A549 (cell line): ENCODE data around the gene SLBP. TPM values are rescaled to one million over a fixed set of nuclear protein-coding genes. Genes with fewer than 3 reads are reported as not detected.
A peak's percentile ranks its signal among the peaks of the same experiment; 100 is the strongest.

Source experiments
- ATAC-seq, 2 experiments: fragments of 200-7000 bp in 1 of 2; fragments of >200 bp in 1 of 2; cut with Nextera tagmentation in 1 of 2; cut with Tn5 transposase in 1 of 2; 3 replicates each; pipeline versions ENCODE4 v1.8.0 to v1.9.1; 2018 to 2020; ENCODE audit warnings: mild to moderate bottlenecking in 1 of 2, moderate library complexity in 1 of 2
- CTCF ChIA-PET: fragments of 300-600 bp; sonication (Branson Sonifier 250); formaldehyde crosslinking; extraction: SDS; loops from one replicate; lab custom pipeline; 2021; ENCODE audit warnings: antibody characterized with exemption, inconsistent platforms; lab: Yijun Ruan, JAX
- POLR2A ChIA-PET: fragments of 350-600 bp; formaldehyde crosslinking; extraction: SDS; loops from one replicate; lab custom pipeline; 2021; ENCODE audit warnings: antibody characterized with exemption, inconsistent platforms; lab: Yijun Ruan, JAX
- DNase-seq, 2 experiments: peaks; one replicate each; pipeline versions ENCODE4 v3.0.0 to v3.0.0-alpha.2; 2011 to 2016; ENCODE audit warnings: low read depth in 1 of 2, low spot score in 1 of 2
- FAIRE-seq: peaks from 2 replicates; lab custom pipeline; 2011; peaks lifted over from hg19 to GRCh38; lab: Jason Lieb, UNC
- H3K27ac ChIP-seq, 2 experiments: fragments of >200 bp; sonication (Bioruptor Twin); formaldehyde crosslinking; 3 replicates each; pipeline ENCODE4 v1.5.1; 2016 to 2017
- H3K4me1 ChIP-seq: fragments of >200 bp; sonication (Bioruptor Twin); formaldehyde crosslinking; 3 replicates; pipeline ENCODE4 v1.6.1; 2016
- H3K4me2 ChIP-seq: fragments of >200 bp; sonication (Bioruptor Twin); formaldehyde crosslinking; 3 replicates; pipeline ENCODE4 v1.6.1; 2016
- H3K4me3 ChIP-seq: fragments of >200 bp; sonication (Bioruptor Twin); formaldehyde crosslinking; 3 replicates; pipeline ENCODE4 v1.5.1; 2016
- H3K9me3 ChIP-seq: fragments of >200 bp; sonication (Bioruptor Twin); formaldehyde crosslinking; 3 replicates; pipeline ENCODE4 v1.6.1; 2016
- CHD4 ChIP-seq: fragments of 200-600 bp; sonication (generic); IDR thresholded peaks from 2 replicates; pipeline ENCODE4 v1.6.1; 2016; ENCODE audit warnings: antibody characterized with exemption, mild to moderate bottlenecking, borderline replicate concordance
- ESRRA ChIP-seq: fragments of 150-350 bp; IDR thresholded peaks from 2 replicates; pipeline ENCODE4 v1.6.1; 2014; ENCODE audit warnings: mild to moderate bottlenecking, low read length, borderline replicate concordance
- FOSL2 ChIP-seq, 2 experiments: fragments of 450-650 bp in 1 of 2; fragments of >200 bp in 1 of 2; sonication (Bioruptor Twin) in 1 of 2; formaldehyde crosslinking; IDR thresholded peaks; 2 replicates each; pipeline versions ENCODE4 v1.5.0 to v1.6.1; 2016 to 2020; ENCODE audit warnings: mild to moderate bottlenecking in 1 of 2, moderate library complexity in 1 of 2
- HOXB5 ChIP-seq: fragments of 250-450 bp; sonication (Bioruptor Pico); IDR thresholded peaks from 2 replicates; pipeline ENCODE4 v1.5.0; 2020; ENCODE audit warnings: mild to moderate bottlenecking, moderate library complexity
- JUN ChIP-seq, 2 experiments: fragments of >200 bp; sonication (Bioruptor Twin); formaldehyde crosslinking; IDR thresholded peaks; 2 replicates in 1 of 2; 3 replicates in 1 of 2; pipeline ENCODE4 v1.6.1; 2016 to 2017
- MAX ChIP-seq: IDR thresholded peaks from 2 replicates; pipeline ENCODE4 v1.6.1; 2012
- REST ChIP-seq: fragments of 200-600 bp; sonication (generic); IDR thresholded peaks from 2 replicates; pipeline ENCODE4 v1.6.1; 2016; ENCODE audit warnings: antibody characterized with exemption, mild to moderate bottlenecking, moderate library complexity
- SMC3 ChIP-seq: fragments of >200 bp; sonication (Bioruptor Twin); formaldehyde crosslinking; IDR thresholded peaks from 3 replicates; pipeline ENCODE4 v1.6.1; 2018; ENCODE audit warnings: inconsistent platforms
- SREBF2 ChIP-seq: fragments of 450-650 bp; IDR thresholded peaks from 2 replicates; pipeline ENCODE4 v1.6.1; 2014; ENCODE audit warnings: mild to moderate bottlenecking, moderate library complexity
- TP53 ChIP-seq: fragments of 250-450 bp; sonication (Bioruptor Pico); IDR thresholded peaks from 2 replicates; pipeline ENCODE4 v1.5.0; 2021; ENCODE audit warnings: mild to moderate bottlenecking, moderate library complexity
- USF2 ChIP-seq: fragments of 450-650 bp; IDR thresholded peaks from 2 replicates; pipeline ENCODE4 v1.6.1; 2014; ENCODE audit warnings: antibody characterized with exemption
- whole genome bisulfite sequencing: methylation state at CpG from one replicate; pipeline ENCODE4 v1.1.6; 2017; ENCODE audit errors: missing lambda C conversion rate; 5-methylcytosine and 5-hydroxymethylcytosine counted together
- polyA plus RNA-seq, 4 experiments: library from polyadenylated mRNA; depleted of rRNA in 3 of 4; stranded (reverse); fragments of >200 nt; fragmentation: RNase III in 1 of 4; extraction: RNeasy Plus Mini Kit Qiagen cat#74134 plus additional on column Dnase treatment in 1 of 4; gene quantifications; 2 replicates in 3 of 4; 3 replicates in 1 of 4; pipeline ENCODE4 v1.2.3, GENCODE V29; 2011 to 2017

SLBP gene
- polyA plus RNA-seq, 2 of the 4 experiments (the other 2 are of a cell fraction), result 80.5 to 89.9 TPM

- no peak for ATAC-seq
Observed at GRCh38 chr4:1731180-1731579, 19.1 kb upstream of the SLBP start.

GRCh38 chr4:1730532-1731135, 18.5 kb upstream of the SLBP start:
- FAIRE-seq (no peak), DNase-seq (no peak), ATAC-seq (no peak)
- peaks cover 39% of the 10 kb centered on the region for H3K4me1 ChIP-seq
- no peak for TF ChIP-seq TP53 (CRISPR knock-in tag)
- no peak overlapping the region for H3K27ac ChIP-seq
- CTCF ChIA-PET, result interaction anchor here (0.9 to 7.4 kb wide), 18 partner anchors 8 to 376 kb away, joined by 3 to 108 read pairs (median 6); partner anchors contain the start of genes FGFR3, SLBP, TACC3 and TMEM129
- no peak overlapping the region for H3K4me3 ChIP-seq
- POLR2A ChIA-PET, result interaction anchor here (0.6 kb wide), 1 partner anchor 29 kb away, joined by 3 read pairs; no protein-coding TSS in a partner anchor
- no peaks in the 10 kb centered on the region for H3K9me3 ChIP-seq
- WGBS, result 85% methylated on average over 10 of the region's 16 CpGs
- no peak overlapping the region; the same call in 2 of the 3 replicates for H3K4me2 ChIP-seq

More at GRCh38 chr4:1731180-1731579, 19.1 kb upstream of the SLBP start:
- H3K4me2 ChIP-seq, result no peak overlapping the region
- H3K9me3 ChIP-seq, result no peaks in the 10 kb centered on the region
- FAIRE-seq (no peak), DNase-seq (no peak)
- H3K4me3 ChIP-seq, result no peak overlapping the region
- WGBS, result 91% methylated on average over 9 of the region's 10 CpGs
- H3K27ac ChIP-seq, result no peak overlapping the region
- peaks cover 35% of the 10 kb centered on the region for H3K4me1 ChIP-seq
- ChIA-PET POLR2A (no interaction called here), CTCF (interaction anchor here (1.2 to 7.4 kb wide), 8 partner anchors 8 to 79 kb away, joined by 3 to 108 read pairs (median 8); partner anchors contain the start of genes TACC3 and TMEM129)
- TF ChIP-seq FOSL2 (IDR thresholded peaks at IDR 0.05) (no peak), FOSL2 (CRISPR knock-in tag; IDR thresholded peaks at IDR 0.05) (0 out of 2 replicates have a peak, but pooled peaks have one; percentile 13), CHD4 (no peak)

- POLR2A ChIA-PET, result interaction anchor here (0.8 kb wide), 1 partner anchor 16 kb away, joined by 4 read pairs; the partner anchor contains the start of gene SLBP
- CTCF ChIA-PET, result interaction anchor here (0.6 to 7.4 kb wide), 13 partner anchors 10 to 372 kb away, joined by 3 to 108 read pairs (median 3); partner anchors contain the start of gene SLBP
- FAIRE-seq (no peak), ATAC-seq (peak; percentile 40 to 60), DNase-seq (no peak)
- Histone ChIP-seq H3K4me2 (peak overlapping the region; percentile 71), H3K27ac (peak overlapping the region; percentile 84 to 92), H3K4me3 (peak overlapping the region; percentile 9; the same call in 1 of the 3 replicates), H3K4me1 (peaks cover 41% of the 10 kb centered on the region), H3K9me3 (no peaks in the 10 kb centered on the region)
- TF ChIP-seq REST, result no peak
- TF ChIP-seq HOXB5 (CRISPR knock-in tag), result no peak
- no peak for TF ChIP-seq SMC3
- 90% methylated on average over 10 of the region's 31 CpGs for WGBS
Observed at GRCh38 chr4:1728061-1728980, 16.2 kb upstream of the SLBP start.

GRCh38 chr4:1727117-1728031, 15.3 kb upstream of the SLBP start:
- H3K4me2 ChIP-seq, result peak overlapping the region; percentile 71
- DNase-seq (peak; percentile 56 to 75), ATAC-seq (peak; percentile 75 to 79), FAIRE-seq (no peak)
- 19% methylated on average over 17 of the region's 18 CpGs for WGBS
- H3K4me1 ChIP-seq, result peaks cover 51% of the 10 kb centered on the region
- H3K27ac ChIP-seq, result peak overlapping the region; percentile 84 to 92
- no peaks in the 10 kb centered on the region for H3K9me3 ChIP-seq
- TF ChIP-seq USF2 (peak; percentile 81), MAX (peak; percentile 72), SREBF2 (no peak), ESRRA (no peak), JUN (IDR thresholded peaks at IDR 0.05) (0 out of 5 replicates have a peak, but pooled peaks of 1 of the 2 experiments have one; percentile 34), FOSL2 (IDR thresholded peaks at IDR 0.05) (no peak), FOSL2 (CRISPR knock-in tag; IDR thresholded peaks at IDR 0.05) (peak; percentile 62)
- H3K4me3 ChIP-seq, result peak overlapping the region; percentile 9; the same call in 1 of the 3 replicates
- ChIA-PET POLR2A (interaction anchor here (0.8 to 2.0 kb wide), 2 partner anchors 15 to 34 kb away, joined by 4 to 5 read pairs; partner anchors contain the start of gene SLBP), CTCF (interaction anchor here (0.9 to 7.4 kb wide), 13 partner anchors 9 to 371 kb away, joined by 3 to 108 read pairs (median 5); partner anchors contain the start of gene SLBP)
